GM21381 (cell line): ENCODE data around the gene GPALPP1.
"Not testable (repeated sequence)": the region's sequence is repeated elsewhere in the genome, so short reads cannot be mapped to it uniquely, and the experiment has no call there.

ENCODE experiments used
- ATAC-seq: cut with Tn5 transposase; IDR thresholded peaks from one replicate; pipeline ENCODE4 v1.9.1; 2021; ENCODE audit warnings: mild to moderate bottlenecking, moderate library complexity; ENCODE audit not compliant: unreplicated experiment

GPALPP1 gene

DNA sequence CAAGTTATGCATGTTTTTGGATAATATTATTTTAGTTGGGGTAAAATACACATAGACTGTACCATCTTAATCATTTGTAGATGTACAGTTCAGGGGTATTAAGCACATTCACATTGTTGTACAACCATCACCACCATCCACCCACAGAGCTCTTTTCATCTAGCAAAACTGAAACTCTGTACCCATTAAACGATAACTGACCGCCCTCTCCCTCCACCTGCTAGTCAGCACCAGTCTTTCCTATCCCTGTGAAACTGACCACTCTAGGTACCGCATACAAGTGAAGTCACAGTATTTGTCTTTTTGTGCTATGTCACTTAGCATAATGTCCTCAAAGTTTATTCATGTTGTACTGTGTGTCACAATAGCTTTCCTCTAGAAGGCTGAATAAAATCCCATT lies 70.7 kb downstream of the GPALPP1 start:
- no peak for ATAC-seq

DNA sequence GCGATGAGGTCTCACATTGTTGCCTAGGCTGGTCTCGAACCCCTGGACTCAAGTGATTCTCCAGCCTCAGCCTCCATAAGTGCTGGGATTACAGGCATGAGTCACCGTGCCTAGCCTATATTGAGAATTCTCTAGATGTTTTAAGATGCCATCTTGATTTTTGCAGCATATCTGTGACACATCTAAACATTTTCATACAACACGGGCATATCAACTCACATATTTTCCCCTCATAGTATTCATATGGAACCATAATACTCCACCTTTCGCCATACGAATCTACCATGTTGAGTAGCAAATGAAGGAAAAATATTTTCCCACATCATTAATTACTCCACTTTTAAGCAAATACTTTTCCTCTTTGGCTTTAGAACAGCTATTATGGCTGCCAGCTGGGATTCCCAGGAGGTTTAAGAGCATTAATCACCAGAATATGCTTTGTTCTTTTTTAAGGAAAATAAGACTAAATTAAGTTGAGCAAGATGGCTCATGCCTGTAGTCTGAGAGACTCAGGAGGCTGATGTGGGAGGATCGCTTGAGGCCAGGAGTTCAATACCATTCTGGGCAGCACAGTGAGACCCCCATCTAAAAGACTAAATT lies 74.0 kb downstream of the GPALPP1 start:
- no peak for ATAC-seq

DNA sequence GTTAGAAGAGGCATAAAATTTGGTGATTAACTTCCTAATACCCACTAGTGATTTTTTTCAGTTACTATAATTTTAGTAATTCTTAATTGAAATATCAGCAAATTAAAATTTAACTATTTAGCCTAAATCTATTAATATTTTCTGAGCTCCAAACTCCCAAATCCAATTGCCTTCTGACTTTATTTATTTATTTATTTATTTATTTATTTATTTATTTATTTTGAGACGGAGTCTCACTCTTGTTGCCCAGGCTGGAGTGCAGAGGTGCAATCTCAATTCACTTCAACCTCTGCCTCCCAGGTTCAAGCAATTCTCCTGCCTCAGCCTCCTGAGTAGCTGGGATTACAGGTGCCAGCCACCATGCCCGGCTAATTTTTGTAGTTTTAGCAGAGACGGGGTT lies 74.6 kb downstream of the GPALPP1 start:
- not testable (repeated sequence) for ATAC-seq

DNA sequence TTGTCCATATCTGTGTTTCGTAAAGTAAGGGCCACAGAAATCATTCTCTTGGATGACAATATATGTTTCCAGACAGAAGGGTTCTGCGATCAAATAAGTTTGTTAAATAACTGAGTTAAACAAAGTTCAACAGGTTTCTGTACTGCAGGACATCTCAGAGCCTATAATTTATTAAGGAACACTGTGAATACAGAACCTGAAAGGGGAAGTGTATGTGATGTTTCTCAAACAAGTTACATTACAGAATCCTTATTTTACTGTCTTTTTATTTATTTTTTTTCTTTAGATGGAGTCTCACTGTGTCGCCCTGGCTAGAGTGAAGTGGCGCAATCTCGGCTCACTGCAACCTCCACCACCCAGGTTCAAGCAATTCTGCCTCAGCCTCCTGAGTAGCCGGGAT lies 75.6 kb downstream of the GPALPP1 start:
- ATAC-seq, result no peak

DNA sequence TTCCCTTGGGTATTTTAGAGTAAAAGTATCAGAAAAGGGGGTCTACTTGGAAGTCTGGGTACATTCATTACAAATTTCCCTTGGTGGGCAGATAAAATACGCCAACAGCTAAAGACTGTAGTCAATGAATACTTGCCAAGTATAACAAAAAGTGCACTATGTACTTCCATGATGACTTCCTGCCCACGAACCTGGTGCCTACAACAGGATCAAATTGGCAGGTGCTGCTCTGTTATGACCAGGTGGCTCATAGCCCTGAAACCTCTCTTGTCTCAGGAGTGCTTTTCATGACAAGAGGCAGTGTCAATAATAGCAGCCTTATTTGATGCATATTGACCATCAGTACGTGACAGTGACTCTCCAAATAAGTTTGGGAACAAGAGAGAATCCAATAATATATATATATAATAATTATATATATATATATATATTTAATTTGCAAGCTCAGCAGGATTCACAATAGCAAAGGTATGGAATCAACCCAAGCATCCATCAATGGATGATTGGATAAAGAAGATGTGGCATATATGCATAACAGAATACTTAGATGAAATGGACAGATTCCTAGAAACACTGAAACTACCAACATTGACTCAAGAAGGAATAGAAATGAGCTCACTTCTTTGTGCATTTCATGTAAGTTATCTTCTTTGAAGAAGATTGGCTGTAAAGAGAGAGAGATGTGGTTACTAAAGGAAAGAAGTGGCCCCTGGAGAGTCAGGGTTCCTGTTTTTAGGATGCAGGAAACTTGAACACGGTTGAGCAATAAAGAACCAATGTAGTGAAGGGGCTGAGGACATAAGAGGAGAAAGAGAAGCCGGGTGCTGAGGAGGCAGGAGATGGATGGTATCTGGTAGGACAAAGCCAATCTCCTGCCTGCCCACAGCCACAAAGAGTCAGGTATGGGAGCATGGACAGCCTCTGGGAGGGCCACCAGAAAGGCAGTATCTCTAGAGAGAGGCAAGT lies 79.0 kb downstream of the GPALPP1 start:
- ATAC-seq, result no peak

DNA sequence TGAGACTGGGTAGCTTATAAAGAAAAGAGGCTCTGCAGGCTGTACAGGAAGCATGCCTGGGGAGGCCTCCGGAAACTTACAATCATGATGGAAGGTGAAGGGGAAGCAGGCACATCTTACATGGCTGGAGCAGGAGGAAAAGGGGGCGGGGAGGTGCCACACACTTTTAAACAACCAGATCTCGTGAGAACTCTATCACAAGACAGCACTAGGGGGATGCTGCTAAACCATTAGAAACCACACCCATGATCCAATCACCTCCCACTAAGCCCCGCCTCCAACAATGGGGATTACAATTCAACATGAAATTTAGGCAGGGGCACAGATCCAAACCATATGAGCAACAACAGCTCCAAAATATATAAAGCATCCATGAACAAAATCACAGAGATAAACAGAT lies 84.5 kb downstream of the GPALPP1 start:
- no peak for ATAC-seq

DNA sequence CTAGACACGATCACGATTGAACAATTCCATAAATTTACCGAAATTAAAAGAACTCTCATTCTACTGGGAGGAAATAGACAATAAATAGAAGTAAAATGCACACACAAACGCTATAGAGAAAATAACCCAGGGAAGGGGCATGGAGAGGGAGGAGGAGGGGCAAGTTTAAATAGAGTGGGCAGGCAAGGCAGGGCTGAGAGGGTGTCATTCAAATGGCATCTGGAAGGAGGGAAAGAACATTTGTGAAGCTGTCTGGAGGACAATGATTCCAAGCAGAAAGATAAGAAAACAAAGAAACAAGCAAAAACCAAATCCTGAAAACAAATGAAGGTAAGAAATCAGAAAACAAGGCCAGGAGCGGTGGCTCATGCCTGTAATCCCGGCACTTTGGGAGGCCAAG lies 85.4 kb downstream of the GPALPP1 start:
- ATAC-seq, result no peak

- no peak for ATAC-seq
Observed at GRCh38 chr13:45078003-45078402, 88.7 kb downstream of the GPALPP1 start.
